ENCODE data around the gene NUDT4. TPM values are rescaled to one million over a fixed set of nuclear protein-coding genes. Genes with fewer than 3 reads are reported as not detected.

NUDT4 gene
- 10 to 100 TPM; 41.5 to 68.5 (median 52.8) TPM for total RNA-seq

- H3K9me3 ChIP-seq, result no peaks in the 10 kb centered on the region
- TF ChIP-seq, protein P1, sequence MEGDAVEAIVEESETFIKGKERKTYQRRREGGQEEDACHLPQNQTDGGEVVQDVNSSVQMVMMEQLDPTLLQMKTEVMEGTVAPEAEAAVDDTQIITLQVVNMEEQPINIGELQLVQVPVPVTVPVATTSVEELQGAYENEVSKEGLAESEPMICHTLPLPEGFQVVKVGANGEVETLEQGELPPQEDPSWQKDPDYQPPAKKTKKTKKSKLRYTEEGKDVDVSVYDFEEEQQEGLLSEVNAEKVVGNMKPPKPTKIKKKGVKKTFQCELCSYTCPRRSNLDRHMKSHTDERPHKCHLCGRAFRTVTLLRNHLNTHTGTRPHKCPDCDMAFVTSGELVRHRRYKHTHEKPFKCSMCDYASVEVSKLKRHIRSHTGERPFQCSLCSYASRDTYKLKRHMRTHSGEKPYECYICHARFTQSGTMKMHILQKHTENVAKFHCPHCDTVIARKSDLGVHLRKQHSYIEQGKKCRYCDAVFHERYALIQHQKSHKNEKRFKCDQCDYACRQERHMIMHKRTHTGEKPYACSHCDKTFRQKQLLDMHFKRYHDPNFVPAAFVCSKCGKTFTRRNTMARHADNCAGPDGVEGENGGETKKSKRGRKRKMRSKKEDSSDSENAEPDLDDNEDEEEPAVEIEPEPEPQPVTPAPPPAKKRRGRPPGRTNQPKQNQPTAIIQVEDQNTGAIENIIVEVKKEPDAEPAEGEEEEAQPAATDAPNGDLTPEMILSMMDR (IDR thresholded peaks at IDR 0.05), result no peak
- TF ChIP-seq POLR2A (IDR thresholded peaks at IDR 0.05), result peak; percentile 85 to 94
- no peaks in the 10 kb centered on the region for H3K27me3 ChIP-seq
- H3K4me3 ChIP-seq, result peak within 1 kb of the TSS; percentile 68 to 97 (median 82)
- peak; percentile 98 to 99 (median 98) for DNase-seq
- peak within 1 kb of the TSS; percentile 92 to 98 (median 94) for H3K27ac ChIP-seq
- H3K36me3 ChIP-seq, result no peaks in the 10 kb centered on the region
- H3K4me1 ChIP-seq, result peaks cover 0 to 34% (median 5%) of the 10 kb centered on the region in 4 donors
These were observed at the start of gene NUDT4 for GRCh38 chr12:93377252-93378195. Gene NUDT4, plus strand, starts transcription at chr12:93377925. Its CDS starts 398 bp downstream, at chr12:93378323.

GRCh38 chr12:93333054-93333453, 44.7 kb upstream of the NUDT4 start:
- no peaks in the 10 kb centered on the region for H3K9me3 ChIP-seq
- no peaks in the 10 kb centered on the region for H3K36me3 ChIP-seq
- DNase-seq, result no peak
- H3K27me3 ChIP-seq, result no peaks in the 10 kb centered on the region
- TF ChIP-seq, protein P1 (IDR thresholded peaks at IDR 0.05), result no peak
- no peak for TF ChIP-seq POLR2A (IDR thresholded peaks at IDR 0.05)
- H3K4me1 ChIP-seq, result no peaks in the 10 kb centered on the region
- no peak overlapping the region for H3K27ac ChIP-seq
- H3K4me3 ChIP-seq, result no peak overlapping the region

DNA sequence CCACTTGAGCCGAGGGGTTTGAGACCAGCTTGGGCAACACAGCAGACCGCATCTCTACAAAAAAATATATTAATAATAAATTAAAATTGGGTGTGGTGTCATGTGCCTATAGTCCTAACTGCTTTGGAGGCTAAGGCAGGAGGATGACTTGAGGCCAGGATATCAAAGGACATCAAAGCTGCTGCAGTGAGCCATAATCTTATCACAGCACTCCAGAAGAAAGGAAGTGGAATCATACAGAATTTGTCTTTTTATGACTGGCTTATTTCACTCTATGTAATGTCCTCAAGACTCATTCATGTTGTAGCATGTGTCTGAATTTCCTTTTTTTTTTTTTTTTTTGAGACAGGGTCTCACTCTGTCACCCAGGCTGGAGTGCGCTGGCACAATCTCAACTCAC, 43.9 kb upstream of the NUDT4 start:
- H3K27me3 ChIP-seq, result no peaks in the 10 kb centered on the region
- H3K4me1 ChIP-seq, result no peaks in the 10 kb centered on the region
- DNase-seq, result no peak
- H3K27ac ChIP-seq, result no peak overlapping the region
- TF ChIP-seq, protein P1 (IDR thresholded peaks at IDR 0.05), result no peak
- TF ChIP-seq POLR2A (IDR thresholded peaks at IDR 0.05), result no peak
- no peaks in the 10 kb centered on the region for H3K9me3 ChIP-seq
- no peak overlapping the region for H3K4me3 ChIP-seq
- no peaks in the 10 kb centered on the region for H3K36me3 ChIP-seq

GRCh38 chr12:93335603-93336162, 42.0 kb upstream of the NUDT4 start:
- Histone ChIP-seq H3K27ac (no peak overlapping the region), H3K27me3 (no peaks in the 10 kb centered on the region), H3K9me3 (no peaks in the 10 kb centered on the region), H3K4me3 (no peak overlapping the region), H3K36me3 (no peaks in the 10 kb centered on the region), H3K4me1 (no peaks in the 10 kb centered on the region)
- DNase-seq, result no peak
- TF ChIP-seq POLR2A (IDR thresholded peaks at IDR 0.05), result no peak
- TF ChIP-seq, protein P1 (IDR thresholded peaks at IDR 0.05), result no peak

DNA sequence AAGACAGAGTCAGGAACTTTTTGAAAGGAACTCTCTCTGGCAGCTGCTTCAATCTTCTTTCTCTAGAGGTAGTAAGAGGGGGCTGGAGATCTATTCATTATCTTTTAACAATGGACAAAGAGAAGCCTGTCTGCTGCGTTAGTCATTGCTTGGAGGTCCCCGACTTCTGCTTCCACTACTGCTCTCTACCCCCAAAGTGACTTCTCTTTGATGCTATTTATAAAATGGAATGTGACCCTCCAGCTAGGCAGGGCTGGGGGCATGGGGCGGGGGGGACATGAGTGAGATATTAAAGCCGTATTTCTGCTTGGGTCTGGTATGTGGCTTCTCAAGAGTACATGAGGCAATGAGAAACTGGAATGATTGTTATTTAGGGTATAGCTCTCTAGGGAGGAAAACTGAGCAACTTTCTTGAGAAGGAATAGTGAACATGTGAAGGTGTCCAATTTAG, 41.4 kb upstream of the NUDT4 start:
- H3K27ac ChIP-seq, result no peak overlapping the region
- H3K9me3 ChIP-seq, result no peaks in the 10 kb centered on the region
- TF ChIP-seq POLR2A (IDR thresholded peaks at IDR 0.05), result no peak
- TF ChIP-seq, protein P1 (IDR thresholded peaks at IDR 0.05), result no peak
- no peaks in the 10 kb centered on the region for H3K4me1 ChIP-seq
- no peaks in the 10 kb centered on the region for H3K27me3 ChIP-seq
- H3K36me3 ChIP-seq, result no peaks in the 10 kb centered on the region
- H3K4me3 ChIP-seq, result no peak overlapping the region
- DNase-seq, result no peak

All from Peyer's patch (tissue), 4 donors.